Calu3 (cell line): ENCODE measurements around the gene FAM124B. TPM values are rescaled to one million over a fixed set of nuclear protein-coding genes. Genes with fewer than 3 reads are reported as not detected.

Source experiments
- BruUV-seq: library from RNA; stranded (reverse); fragments of 400-500 nt; replicated peaks from 2 replicates; lab custom pipeline; 2021; lab: Mats Ljungman, UMichigan
- CTCF ChIA-PET: fragments of 300-600 bp; sonication (Branson Sonifier 250); formaldehyde crosslinking; loops from one replicate; lab custom pipeline; 2022; ENCODE audit warnings: antibody characterized with exemption; lab: Charles Lee
- DNase-seq: peaks from one replicate; pipeline ENCODE4 v3.0.0; 2022
- H3K27ac Mint-ChIP-seq: one replicate; pipeline ENCODE4 v1.8.0; 2022; ENCODE audit warnings: mixed read lengths; ENCODE audit not compliant: unreplicated experiment
- H3K27me3 Mint-ChIP-seq: one replicate; pipeline ENCODE4 v1.8.0; 2022; ENCODE audit warnings: mixed read lengths; ENCODE audit not compliant: unreplicated experiment
- H3K36me3 Mint-ChIP-seq: one replicate; pipeline ENCODE4 v1.8.0; 2022; ENCODE audit warnings: mild to moderate bottlenecking, moderate library complexity, mixed read lengths; ENCODE audit not compliant: insufficient read depth, unreplicated experiment
- H3K4me1 Mint-ChIP-seq: one replicate; pipeline ENCODE4 v1.8.0; 2022; ENCODE audit warnings: mild to moderate bottlenecking, low read depth, mixed read lengths; ENCODE audit not compliant: unreplicated experiment
- H3K4me3 Mint-ChIP-seq: one replicate; pipeline ENCODE4 v1.8.0; 2022; ENCODE audit warnings: mild to moderate bottlenecking, low read depth, moderate library complexity, mixed read lengths; ENCODE audit not compliant: unreplicated experiment
- H3K9me3 Mint-ChIP-seq: one replicate; pipeline ENCODE4 v1.8.0; 2022; ENCODE audit warnings: low read depth, mixed read lengths; ENCODE audit not compliant: unreplicated experiment
- intact Hi-C: fragments of 100-400 bp; cut with micrococcal nuclease; formaldehyde crosslinking; loops from one replicate; pipeline ENCODE4 v1.10.0; 2022; ENCODE audit not compliant: unreplicated experiment
- total RNA-seq: library from RNA; stranded (reverse); gene quantifications from 2 replicates; pipeline ENCODE4 v1.2.3, GENCODE V29; 2022
- TF ChIP-seq, protein P1 (sequence below): fragments of 200-600 bp; IDR thresholded peaks from one replicate; pipeline ENCODE4 v1.8.0; 2022; ENCODE audit warnings: antibody characterized with exemption; ENCODE audit not compliant: unreplicated experiment

FAM124B gene
- total RNA-seq, 1 experiment from 2014 or later = not detected

DNA sequence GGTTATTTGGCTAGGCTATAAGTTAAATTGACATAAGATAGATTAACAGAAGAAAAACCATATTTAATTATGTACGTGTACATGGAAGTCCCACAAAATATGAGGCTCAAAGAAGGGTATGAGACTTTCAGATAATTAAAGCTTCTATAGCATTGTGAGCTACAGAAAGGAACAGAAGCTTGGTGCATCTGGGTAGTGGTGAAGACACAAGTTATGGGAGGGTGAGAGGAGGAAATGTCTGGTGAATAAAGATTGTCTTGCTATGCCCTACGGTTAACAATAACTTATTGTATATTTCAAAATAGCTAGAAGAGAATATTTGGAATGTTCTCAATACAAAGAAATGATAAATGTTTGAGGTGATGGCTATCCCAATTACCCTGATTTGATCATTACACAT lies 6.8 kb upstream of the FAM124B start:
- Mint-ChIP-seq H3K36me3 (no peaks in the 10 kb centered on the region), H3K4me1 (no peaks in the 10 kb centered on the region), H3K4me3 (no peak overlapping the region), H3K9me3 (peaks cover 2% of the 10 kb centered on the region), H3K27ac (no peak overlapping the region), H3K27me3 (no peaks in the 10 kb centered on the region)
- DNase-seq = no peak
- no TSS peak for BruUV-seq
- CTCF ChIA-PET = interaction anchor here (0.6 kb wide), 1 partner anchor 8 kb away, joined by 3 read pairs; no protein-coding TSS in a partner anchor
- TF ChIP-seq, protein P1, sequence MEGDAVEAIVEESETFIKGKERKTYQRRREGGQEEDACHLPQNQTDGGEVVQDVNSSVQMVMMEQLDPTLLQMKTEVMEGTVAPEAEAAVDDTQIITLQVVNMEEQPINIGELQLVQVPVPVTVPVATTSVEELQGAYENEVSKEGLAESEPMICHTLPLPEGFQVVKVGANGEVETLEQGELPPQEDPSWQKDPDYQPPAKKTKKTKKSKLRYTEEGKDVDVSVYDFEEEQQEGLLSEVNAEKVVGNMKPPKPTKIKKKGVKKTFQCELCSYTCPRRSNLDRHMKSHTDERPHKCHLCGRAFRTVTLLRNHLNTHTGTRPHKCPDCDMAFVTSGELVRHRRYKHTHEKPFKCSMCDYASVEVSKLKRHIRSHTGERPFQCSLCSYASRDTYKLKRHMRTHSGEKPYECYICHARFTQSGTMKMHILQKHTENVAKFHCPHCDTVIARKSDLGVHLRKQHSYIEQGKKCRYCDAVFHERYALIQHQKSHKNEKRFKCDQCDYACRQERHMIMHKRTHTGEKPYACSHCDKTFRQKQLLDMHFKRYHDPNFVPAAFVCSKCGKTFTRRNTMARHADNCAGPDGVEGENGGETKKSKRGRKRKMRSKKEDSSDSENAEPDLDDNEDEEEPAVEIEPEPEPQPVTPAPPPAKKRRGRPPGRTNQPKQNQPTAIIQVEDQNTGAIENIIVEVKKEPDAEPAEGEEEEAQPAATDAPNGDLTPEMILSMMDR = no peak
- intact Hi-C loops = no loop called here

DNA sequence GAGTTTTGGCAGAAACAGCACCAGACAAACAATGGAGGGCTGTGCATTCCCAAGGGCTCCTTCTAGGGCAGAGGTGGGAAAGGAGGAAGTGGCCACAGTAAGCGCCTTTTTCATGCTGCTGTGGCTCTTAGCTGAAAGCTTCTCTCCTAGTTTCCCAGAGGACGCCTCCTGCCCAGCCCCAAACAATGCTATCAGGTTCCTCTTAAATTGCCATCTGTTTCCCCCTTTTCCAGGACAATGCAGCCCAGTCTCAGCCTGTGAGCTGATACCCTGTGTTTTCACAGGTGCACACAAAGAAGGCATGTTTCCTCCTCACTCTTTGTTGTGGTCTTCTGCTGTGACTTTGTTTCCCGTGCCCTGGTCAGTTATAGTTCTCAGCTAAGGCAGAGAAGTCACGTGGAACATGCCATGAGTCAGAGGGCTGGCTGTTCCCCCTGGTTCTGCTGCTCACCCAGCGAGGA lies 5.4 kb upstream of the FAM124B start:
- H3K27me3 Mint-ChIP-seq = no peaks in the 10 kb centered on the region
- H3K27ac Mint-ChIP-seq = no peak overlapping the region

DNA sequence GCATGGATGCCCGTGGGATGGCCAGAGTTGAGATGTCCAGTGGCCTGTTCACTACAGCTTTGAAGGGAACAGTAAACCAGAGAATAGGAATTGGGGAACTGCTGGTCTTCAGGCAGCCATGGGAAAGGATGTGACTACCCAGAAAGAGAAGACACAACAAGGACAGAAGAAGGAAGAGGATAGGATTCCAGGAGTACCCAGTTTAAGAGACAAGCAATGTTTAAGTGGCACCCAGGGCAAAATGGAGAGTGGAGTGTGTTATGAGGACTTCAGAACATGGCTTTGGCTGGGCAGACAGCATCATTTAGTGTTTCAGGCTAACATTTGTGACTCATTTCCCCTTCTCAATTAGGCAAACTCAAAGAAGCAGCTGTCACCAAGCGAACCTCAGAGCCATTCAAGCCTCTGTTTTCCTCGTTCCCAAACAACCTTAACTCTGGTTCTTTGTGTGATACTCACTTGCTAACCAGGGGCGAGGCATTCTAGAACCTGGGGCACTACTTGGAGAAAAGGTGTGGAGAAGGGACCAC lies 4.0 kb upstream of the FAM124B start:
- Mint-ChIP-seq H3K9me3 (peaks cover 2% of the 10 kb centered on the region), H3K36me3 (no peaks in the 10 kb centered on the region), H3K4me1 (no peaks in the 10 kb centered on the region), H3K27ac (no peak overlapping the region), H3K4me3 (no peak overlapping the region), H3K27me3 (no peaks in the 10 kb centered on the region)
- DNase-seq = no peak
- CTCF ChIA-PET = no interaction called here
- intact Hi-C loops = no loop called here
- TF ChIP-seq, protein P1 = no peak
- no TSS peak for BruUV-seq

More for the DNA sequence above, 5.4 kb upstream of the FAM124B start:
- no peaks in the 10 kb centered on the region for H3K4me1 Mint-ChIP-seq
- no peak for DNase-seq
- peaks cover 2% of the 10 kb centered on the region for H3K9me3 Mint-ChIP-seq
- TF ChIP-seq, protein P1 = no peak
- BruUV-seq = no TSS peak
- CTCF ChIA-PET = no interaction called here
- intact Hi-C loops = no loop called here
- H3K36me3 Mint-ChIP-seq = no peaks in the 10 kb centered on the region
- no peak overlapping the region for H3K4me3 Mint-ChIP-seq

DNA sequence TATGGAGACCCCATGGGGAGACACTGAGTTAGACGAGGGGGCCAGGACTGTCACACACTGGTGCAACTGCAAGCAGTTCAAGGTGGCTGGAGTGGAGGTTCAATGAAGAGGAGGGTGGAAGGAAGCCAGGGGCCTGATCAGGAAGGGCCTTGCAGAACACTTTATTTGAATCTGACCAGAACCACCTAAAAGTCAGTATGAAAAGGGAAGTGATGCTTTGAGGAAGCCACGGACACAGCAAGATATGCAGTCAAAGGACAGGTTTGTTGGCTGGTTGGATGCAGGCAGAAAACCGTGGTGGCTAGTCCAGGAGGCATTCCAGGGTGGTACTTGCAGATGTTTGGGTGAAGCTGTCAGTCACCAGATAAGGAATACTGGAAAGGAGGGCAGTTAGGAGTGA lies 3.5 kb upstream of the FAM124B start:
- Mint-ChIP-seq H3K27ac (no peak overlapping the region), H3K4me3 (no peak overlapping the region), H3K4me1 (no peaks in the 10 kb centered on the region), H3K27me3 (no peaks in the 10 kb centered on the region), H3K9me3 (peaks cover 2% of the 10 kb centered on the region), H3K36me3 (no peaks in the 10 kb centered on the region)
- BruUV-seq = no TSS peak
- CTCF ChIA-PET = no interaction called here
- no peak for DNase-seq
- TF ChIP-seq, protein P1 = no peak
- intact Hi-C loops = no loop called here
